Astrocyte (in vitro differentiated cells and primary cell): ENCODE results near the gene NWD2. TPM values are rescaled to one million over a fixed set of nuclear protein-coding genes. Genes with fewer than 3 reads are reported as not detected.

ENCODE experiments used
- DNase-seq: peaks from one replicate; pipeline ENCODE4 v3.0.0-alpha.2; 2010; ENCODE audit warnings: low read depth
- FAIRE-seq: peaks from 2 replicates; lab custom pipeline; 2011; peaks lifted over from hg19 to GRCh38; lab: Jason Lieb, UNC
- H2AFZ ChIP-seq: 2 replicates; pipeline ENCODE4 v1.6.0; 2012; ENCODE audit warnings: low read depth, low read length, inconsistent platforms
- H3K27ac ChIP-seq: 2 replicates; pipeline ENCODE4 v1.5.1; 2011; ENCODE audit warnings: low read depth, low read length, inconsistent platforms
- H3K27me3 ChIP-seq: 2 replicates; pipeline ENCODE4 v1.6.0; 2011; ENCODE audit warnings: low read length, inconsistent platforms; ENCODE audit not compliant: insufficient read depth
- H3K36me3 ChIP-seq: 2 replicates; pipeline ENCODE4 v1.5.1; 2011; ENCODE audit warnings: low read length, inconsistent platforms; ENCODE audit not compliant: insufficient read depth
- H3K4me1 ChIP-seq: 2 replicates; pipeline ENCODE4 v1.5.1; 2011; ENCODE audit warnings: low read length, inconsistent platforms; ENCODE audit not compliant: insufficient read depth
- H3K4me2 ChIP-seq: 2 replicates; pipeline ENCODE4 v1.6.0; 2012; ENCODE audit warnings: low read length, inconsistent platforms
- H3K4me3 ChIP-seq: 2 replicates; pipeline ENCODE4 v1.5.1; 2011; ENCODE audit warnings: low read depth, mild to moderate bottlenecking, low read length, inconsistent platforms; ENCODE audit not compliant: insufficient read depth
- H3K79me2 ChIP-seq: 2 replicates; pipeline ENCODE4 v1.6.0; 2012; ENCODE audit warnings: mild to moderate bottlenecking, low read length, inconsistent platforms; ENCODE audit not compliant: insufficient read depth
- H3K9ac ChIP-seq: 2 replicates; pipeline ENCODE4 v1.6.0; 2012; ENCODE audit warnings: mild to moderate bottlenecking, low read length, inconsistent platforms
- H3K9me3 ChIP-seq: 2 replicates; pipeline ENCODE4 v1.5.1; 2012; ENCODE audit warnings: low read depth, mild to moderate bottlenecking, low read length, inconsistent platforms; ENCODE audit not compliant: insufficient read depth
- H4K20me1 ChIP-seq: 2 replicates; pipeline ENCODE4 v1.6.0; 2012; ENCODE audit warnings: low read length, inconsistent platforms; ENCODE audit not compliant: insufficient read depth
- H3K27ac Mint-ChIP-seq: one replicate; pipeline ENCODE4 v1.8.0; 2021; ENCODE audit warnings: mild to moderate bottlenecking, mixed read lengths; ENCODE audit not compliant: unreplicated experiment
- H3K27me3 Mint-ChIP-seq: one replicate; pipeline ENCODE4 v1.8.0; 2021; ENCODE audit warnings: low read depth, mixed read lengths; ENCODE audit not compliant: unreplicated experiment
- H3K36me3 Mint-ChIP-seq: one replicate; pipeline ENCODE4 v1.8.0; 2021; ENCODE audit warnings: low read depth, mixed read lengths; ENCODE audit not compliant: unreplicated experiment
- H3K4me1 Mint-ChIP-seq: one replicate; pipeline ENCODE4 v1.8.0; 2021; ENCODE audit warnings: low read depth, mixed read lengths; ENCODE audit not compliant: unreplicated experiment
- H3K4me3 Mint-ChIP-seq: one replicate; pipeline ENCODE4 v1.8.0; 2021; ENCODE audit warnings: mild to moderate bottlenecking, moderate library complexity, mixed read lengths; ENCODE audit not compliant: unreplicated experiment
- H3K9me3 Mint-ChIP-seq: one replicate; pipeline ENCODE4 v1.8.0; 2021; ENCODE audit warnings: mild to moderate bottlenecking, mixed read lengths; ENCODE audit not compliant: unreplicated experiment
- EZH2 ChIP-seq: IDR thresholded peaks from 2 replicates; pipeline ENCODE4 v1.6.1; 2012; ENCODE audit warnings: mild to moderate bottlenecking, low read length, inconsistent platforms; ENCODE audit not compliant: insufficient read depth
- total RNA-seq: library from RNA; stranded (reverse); gene quantifications from 2 replicates; pipeline ENCODE4 v1.2.1, GENCODE V29; 2021
- TF ChIP-seq, protein P1 (sequence below): IDR thresholded peaks from 2 replicates; pipeline ENCODE4 v1.5.1; 2011; ENCODE audit warnings: low read depth, mild to moderate bottlenecking, inconsistent platforms, low read length, moderate library complexity; ENCODE audit not compliant: insufficient read depth

The NWD2 gene
- total RNA-seq, 1 donor from 2014 or later, result not detected

DNA sequence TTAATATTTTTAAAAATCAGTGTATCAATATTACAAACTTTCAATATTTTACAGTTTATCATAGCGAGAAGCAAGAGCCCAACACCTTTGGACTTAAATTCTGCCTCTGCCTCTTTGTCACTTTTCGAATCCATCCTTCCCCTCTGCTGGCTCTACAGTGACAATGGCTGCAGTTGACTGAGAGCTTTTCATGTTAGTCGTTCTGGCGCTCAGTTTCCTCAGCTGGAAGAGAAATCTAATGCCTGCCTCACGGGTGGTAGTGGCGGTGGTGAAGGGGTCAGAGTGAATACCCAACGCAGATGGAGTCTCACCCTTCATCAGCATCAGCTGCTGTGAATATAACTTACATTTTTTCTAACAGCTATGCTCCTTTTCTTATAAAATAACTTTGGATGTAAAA is 144.8 kb downstream of the NWD2 start:
- H3K4me3 Mint-ChIP-seq, result no peak overlapping the region
- DNase-seq, result no peak
- H3K27ac ChIP-seq, result no peak overlapping the region
- no peaks in the 10 kb centered on the region for H3K36me3 Mint-ChIP-seq
- no peak overlapping the region for H3K9ac ChIP-seq
- peaks cover 9% of the 10 kb centered on the region for H3K4me1 Mint-ChIP-seq
- H3K9me3 Mint-ChIP-seq, result no peaks in the 10 kb centered on the region
- no peaks in the 10 kb centered on the region for H3K4me1 ChIP-seq
- H4K20me1 ChIP-seq, result no peaks in the 10 kb centered on the region
- no peak overlapping the region for H3K4me2 ChIP-seq
- H3K4me3 ChIP-seq, result no peak overlapping the region
- TF ChIP-seq, protein P1, sequence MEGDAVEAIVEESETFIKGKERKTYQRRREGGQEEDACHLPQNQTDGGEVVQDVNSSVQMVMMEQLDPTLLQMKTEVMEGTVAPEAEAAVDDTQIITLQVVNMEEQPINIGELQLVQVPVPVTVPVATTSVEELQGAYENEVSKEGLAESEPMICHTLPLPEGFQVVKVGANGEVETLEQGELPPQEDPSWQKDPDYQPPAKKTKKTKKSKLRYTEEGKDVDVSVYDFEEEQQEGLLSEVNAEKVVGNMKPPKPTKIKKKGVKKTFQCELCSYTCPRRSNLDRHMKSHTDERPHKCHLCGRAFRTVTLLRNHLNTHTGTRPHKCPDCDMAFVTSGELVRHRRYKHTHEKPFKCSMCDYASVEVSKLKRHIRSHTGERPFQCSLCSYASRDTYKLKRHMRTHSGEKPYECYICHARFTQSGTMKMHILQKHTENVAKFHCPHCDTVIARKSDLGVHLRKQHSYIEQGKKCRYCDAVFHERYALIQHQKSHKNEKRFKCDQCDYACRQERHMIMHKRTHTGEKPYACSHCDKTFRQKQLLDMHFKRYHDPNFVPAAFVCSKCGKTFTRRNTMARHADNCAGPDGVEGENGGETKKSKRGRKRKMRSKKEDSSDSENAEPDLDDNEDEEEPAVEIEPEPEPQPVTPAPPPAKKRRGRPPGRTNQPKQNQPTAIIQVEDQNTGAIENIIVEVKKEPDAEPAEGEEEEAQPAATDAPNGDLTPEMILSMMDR, result no peak
- TF ChIP-seq EZH2, result no peak
- no peak overlapping the region for H3K27ac Mint-ChIP-seq
- H3K9me3 ChIP-seq, result no peaks in the 10 kb centered on the region
- FAIRE-seq, result no peak
- no peak overlapping the region for H2AFZ ChIP-seq
- peaks cover 6% of the 10 kb centered on the region for H3K27me3 Mint-ChIP-seq
- H3K27me3 ChIP-seq, result no peaks in the 10 kb centered on the region
- no peaks in the 10 kb centered on the region for H3K79me2 ChIP-seq
- H3K36me3 ChIP-seq, result no peaks in the 10 kb centered on the region

DNA sequence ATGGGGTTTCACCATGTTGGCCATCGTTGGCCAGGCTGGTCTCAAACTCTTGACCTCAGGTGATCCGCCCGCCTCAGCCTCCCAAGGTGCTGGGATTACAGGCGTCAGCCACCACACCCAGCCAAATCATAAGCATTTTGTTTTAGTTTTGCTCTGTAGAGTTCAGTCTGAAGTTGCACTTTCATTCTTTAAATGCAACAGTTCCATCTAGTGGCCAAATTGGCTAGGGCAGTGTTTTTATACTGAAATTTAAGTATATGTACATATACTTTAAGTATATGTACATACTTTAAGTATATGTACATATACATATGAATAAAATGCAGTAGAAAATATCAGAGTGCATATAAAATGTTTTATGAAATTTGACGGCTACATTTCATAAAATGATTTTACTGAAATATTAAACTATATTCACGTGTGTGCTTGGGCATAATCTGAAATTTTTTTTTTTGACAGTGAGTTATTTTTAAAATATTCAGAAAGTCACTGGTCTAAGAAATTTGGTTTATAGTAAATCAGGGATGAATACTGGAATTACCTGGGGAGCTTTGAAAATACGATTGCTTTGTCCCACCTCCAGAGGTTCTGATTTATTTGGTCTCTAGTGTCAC is 145.5 kb downstream of the NWD2 start:
- Mint-ChIP-seq H3K27me3 (peaks cover 6% of the 10 kb centered on the region), H3K4me1 (peaks cover 9% of the 10 kb centered on the region), H3K36me3 (no peaks in the 10 kb centered on the region), H3K9me3 (no peaks in the 10 kb centered on the region), H3K4me3 (no peak overlapping the region), H3K27ac (no peak overlapping the region)
- no peaks in the 10 kb centered on the region for H3K36me3 ChIP-seq
- no peaks in the 10 kb centered on the region for H3K79me2 ChIP-seq
- TF ChIP-seq, protein P1, result peak; percentile 69
- TF ChIP-seq EZH2, result no peak
- H3K27ac ChIP-seq, result no peak overlapping the region
- H3K4me2 ChIP-seq, result no peak overlapping the region
- H3K4me3 ChIP-seq, result no peak overlapping the region
- no peaks in the 10 kb centered on the region for H3K27me3 ChIP-seq
- H3K9me3 ChIP-seq, result no peaks in the 10 kb centered on the region
- H2AFZ ChIP-seq, result no peak overlapping the region
- FAIRE-seq, result no peak
- H3K9ac ChIP-seq, result no peak overlapping the region
- H4K20me1 ChIP-seq, result no peaks in the 10 kb centered on the region
- peak; percentile 12 for DNase-seq
- no peaks in the 10 kb centered on the region for H3K4me1 ChIP-seq

DNA sequence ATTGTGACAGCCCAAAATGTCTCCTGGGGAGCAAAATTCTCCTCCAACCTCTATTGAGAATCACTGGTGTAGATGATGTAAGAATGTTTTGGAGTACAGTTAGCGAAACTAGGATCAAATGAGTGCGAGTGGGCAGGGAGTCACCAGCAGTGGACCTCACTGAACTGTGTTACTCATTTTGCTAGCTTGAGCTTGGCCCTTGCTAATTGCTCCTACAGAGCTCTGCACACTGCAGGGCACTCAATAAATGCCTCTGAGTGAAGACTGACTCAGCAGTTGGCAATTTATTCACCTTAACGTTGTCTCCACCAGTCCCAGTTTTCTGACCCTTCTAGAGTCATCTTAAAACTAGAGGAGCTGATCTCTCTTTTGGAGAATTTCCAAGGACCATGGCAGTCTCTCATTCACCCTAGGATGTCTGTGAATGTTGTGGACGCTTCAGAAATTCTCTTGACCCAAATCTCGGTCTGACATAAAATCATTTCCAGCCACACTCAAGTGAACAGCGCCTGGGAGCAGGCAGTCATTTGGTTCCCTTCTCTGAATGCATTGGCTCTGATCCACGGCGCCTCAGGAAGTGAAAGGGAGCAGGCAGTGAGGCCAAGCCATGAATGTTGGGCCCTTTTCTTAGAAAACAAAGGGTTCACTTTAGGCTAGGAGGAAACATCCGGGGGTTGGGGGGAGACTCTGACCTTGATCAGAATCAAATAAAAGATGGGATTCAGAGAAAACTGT is 148.1 kb downstream of the NWD2 start:
- Histone ChIP-seq H3K4me1 (no peaks in the 10 kb centered on the region), H3K9me3 (no peaks in the 10 kb centered on the region), H3K36me3 (no peaks in the 10 kb centered on the region), H2AFZ (peak overlapping the region; percentile 17), H3K27ac (no peak overlapping the region), H3K4me2 (peak overlapping the region; percentile 35), H4K20me1 (no peaks in the 10 kb centered on the region), H3K79me2 (no peaks in the 10 kb centered on the region), H3K27me3 (no peaks in the 10 kb centered on the region), H3K4me3 (no peak overlapping the region), H3K9ac (no peak overlapping the region)
- Mint-ChIP-seq H3K27ac (no peak overlapping the region), H3K27me3 (no peaks in the 10 kb centered on the region), H3K36me3 (no peaks in the 10 kb centered on the region), H3K4me3 (no peak overlapping the region), H3K9me3 (no peaks in the 10 kb centered on the region), H3K4me1 (peaks cover 9% of the 10 kb centered on the region)
- no peak for DNase-seq
- FAIRE-seq, result no peak
- no peak for TF ChIP-seq EZH2
- TF ChIP-seq, protein P1, result no peak
